ENCODE data around the gene PGS1.

Gene PGS1

DNA sequence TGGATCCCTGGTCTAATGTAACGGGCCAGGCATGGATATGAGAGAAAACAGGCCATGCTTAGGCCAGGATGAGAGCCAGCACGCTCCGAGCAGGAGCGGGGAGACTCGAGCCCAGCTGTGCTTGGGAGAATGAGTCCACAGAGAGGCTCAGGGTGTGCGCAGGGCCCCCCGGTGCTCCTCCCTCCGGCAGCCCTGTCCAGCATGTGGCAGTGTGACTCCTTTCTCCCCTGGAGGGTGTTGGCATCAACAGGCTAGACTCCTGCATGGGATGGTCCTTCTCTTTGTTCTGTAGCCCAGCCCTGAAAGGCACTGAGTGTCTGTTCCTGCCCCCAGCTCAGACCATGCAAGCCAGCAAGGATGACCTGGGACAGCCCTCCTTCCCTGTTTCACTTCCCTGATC lies 23.4 kb downstream of the PGS1 start:
- FAIRE-seq (no peak), DNase-seq (ENCODE audit: insufficient read length, low spot score) (no peak)

DNA sequence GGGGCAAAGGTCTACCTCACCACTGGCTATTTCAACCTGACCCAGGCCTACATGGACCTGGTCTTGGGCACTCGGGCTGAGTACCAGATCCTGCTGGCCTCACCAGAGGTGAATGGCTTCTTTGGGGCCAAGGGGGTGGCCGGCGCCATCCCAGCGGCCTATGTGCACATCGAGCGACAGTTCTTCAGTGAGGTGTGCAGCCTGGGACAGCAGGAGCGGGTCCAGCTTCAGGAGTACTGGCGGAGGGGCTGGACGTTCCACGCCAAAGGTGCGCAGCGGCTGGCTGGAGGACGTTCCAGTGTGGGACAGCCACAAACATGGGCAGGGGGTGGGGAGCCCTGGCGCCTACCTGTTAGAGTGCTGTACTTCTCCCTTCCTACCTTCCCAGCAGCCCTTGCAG lies 25.4 kb downstream of the PGS1 start:
- no peak for FAIRE-seq
- DNase-seq (ENCODE audit: insufficient read length, low spot score): no peak

DNA sequence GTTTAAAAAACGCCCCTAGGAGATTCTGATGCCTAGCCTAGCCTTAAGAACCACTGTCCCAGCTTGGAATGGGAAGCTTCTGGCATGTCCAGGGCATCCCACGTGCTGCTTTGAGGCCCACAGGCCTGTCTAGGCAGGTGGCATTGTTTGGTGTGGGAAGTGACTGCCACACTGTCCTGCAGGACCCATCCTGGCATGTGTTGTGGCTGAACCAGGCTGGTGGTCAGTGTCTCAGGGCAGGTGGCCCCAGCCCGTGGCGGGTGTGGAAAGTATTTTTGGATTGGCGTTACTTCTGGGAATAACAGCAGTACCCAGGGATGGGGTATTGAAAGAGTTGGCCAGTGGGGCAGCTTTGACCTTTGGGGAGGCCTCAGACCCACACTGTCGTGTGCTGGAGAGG lies 27.9 kb downstream of the PGS1 start:
- no peak for DNase-seq (ENCODE audit: insufficient read length, low spot score)
- FAIRE-seq: no peak

DNA sequence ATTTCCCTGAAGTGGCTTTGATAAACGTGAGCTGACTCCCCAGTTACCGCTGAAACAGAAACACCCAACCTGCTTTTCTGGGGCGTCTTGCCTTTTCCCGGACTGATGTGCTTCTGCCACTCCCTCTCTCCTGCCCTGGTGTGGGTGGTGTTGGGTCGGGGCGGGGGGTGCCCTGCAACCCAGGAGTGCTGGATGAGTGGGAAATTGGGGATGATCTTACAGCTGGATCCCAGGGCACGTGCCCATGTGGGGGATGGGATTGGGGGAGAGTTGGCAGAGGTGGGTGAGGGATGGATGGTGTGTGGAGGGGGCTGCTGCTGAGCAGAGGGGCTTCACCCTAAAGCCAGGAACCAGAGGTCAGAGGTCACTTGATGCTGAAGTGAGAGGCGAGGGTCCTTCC lies 28.5 kb downstream of the PGS1 start:
- FAIRE-seq: no peak
- no peak for DNase-seq (ENCODE audit: insufficient read length, low spot score)

DNA sequence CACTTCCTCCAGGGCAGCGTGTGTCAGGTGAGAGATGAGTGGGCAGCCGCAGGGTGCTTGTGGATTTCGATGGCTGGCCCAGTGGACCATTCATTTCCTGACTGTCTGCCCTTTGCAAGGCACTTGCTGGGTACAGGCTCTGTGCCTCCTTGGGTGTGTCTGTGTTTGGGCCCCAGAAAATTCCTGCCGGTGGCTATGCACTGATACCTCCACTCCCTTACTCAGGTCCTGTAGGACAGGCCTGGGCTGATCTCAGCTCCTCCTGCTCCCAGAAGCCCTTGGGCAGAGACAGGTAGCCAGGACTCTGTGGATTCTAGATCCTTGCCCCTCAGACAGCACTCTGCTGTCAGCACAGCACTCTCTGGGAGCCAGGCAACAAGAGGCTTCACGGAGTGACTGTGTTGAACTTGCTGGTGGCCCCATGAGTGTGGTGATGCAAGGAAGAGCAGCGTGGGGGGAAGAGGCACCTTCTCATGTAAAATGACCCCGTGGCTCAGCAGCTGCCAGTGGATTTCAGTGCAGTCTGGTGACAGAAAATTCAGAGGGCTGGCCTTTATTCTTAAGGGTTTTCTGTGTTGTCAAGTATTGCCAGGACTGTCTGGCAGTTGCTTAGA lies 29.0 kb downstream of the PGS1 start:
- FAIRE-seq (no peak), DNase-seq (ENCODE audit: insufficient read length, low spot score) (no peak)

DNA sequence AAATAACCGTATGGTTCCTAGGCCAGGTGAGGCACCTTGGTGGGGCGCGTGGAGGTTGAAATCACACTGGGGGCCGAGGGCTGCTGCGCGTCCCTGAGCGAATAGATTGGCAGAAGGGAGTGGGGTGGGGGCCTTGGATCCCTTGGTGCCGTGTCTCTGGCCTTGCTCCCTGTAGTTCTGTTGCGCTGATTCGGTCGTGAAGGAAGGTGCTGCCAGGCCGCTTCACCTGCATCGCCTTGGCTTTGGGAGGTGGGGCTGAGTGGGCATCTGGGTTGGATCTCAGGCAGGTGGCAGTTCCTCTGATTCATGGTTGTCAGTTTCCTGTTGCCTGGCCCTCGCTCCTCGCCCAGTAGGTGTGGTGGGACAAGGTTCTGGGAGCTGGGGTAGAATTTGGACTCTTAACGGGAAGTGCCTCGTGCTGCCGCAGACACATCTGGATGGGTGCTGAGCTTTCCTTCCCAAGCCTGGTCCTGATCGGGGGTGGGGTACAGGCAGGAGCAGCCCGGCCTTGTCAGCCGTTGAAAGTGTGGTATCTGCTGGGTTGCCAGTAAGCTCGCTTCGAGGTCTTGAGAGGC lies 30.1 kb downstream of the PGS1 start:
- no peak for DNase-seq (ENCODE audit: insufficient read length, low spot score)
- FAIRE-seq: no peak

DNA sequence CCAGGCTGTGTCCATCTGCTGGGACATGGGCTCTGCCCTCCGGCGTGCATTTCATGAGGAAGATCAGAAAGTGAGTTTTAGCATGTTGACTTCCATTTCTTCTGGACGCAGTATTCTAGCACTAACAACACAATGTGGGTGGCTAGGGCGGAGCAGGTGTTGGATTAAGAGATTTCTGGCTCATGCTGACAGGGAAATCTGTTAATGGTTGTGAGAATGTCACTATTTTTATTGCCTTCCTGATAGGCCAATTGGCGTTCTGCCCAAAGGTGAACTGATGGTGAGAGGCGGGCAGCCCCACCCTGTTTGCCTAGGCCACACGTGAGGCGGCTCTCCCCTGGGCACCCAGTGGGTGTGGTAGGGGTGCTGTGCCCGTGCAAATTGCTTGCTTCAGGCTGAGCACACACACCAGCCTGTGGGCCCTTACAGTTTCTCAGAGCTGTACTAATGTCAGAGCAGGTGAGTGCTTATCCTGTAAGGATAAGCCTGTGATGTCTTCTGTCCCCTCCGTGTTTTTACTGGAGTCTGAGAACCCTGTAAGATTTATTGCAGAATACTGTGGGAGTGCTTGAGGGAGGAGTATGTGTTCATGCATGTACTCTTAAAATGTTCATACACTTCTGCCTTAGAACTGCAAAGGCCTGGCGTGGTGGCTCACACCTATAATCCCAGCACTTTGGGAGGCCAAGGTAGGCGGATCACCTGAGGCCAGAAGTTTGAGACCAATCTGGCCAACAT lies 30.9 kb downstream of the PGS1 start:
- FAIRE-seq (no peak), DNase-seq (ENCODE audit: insufficient read length, low spot score) (no peak)

DNA sequence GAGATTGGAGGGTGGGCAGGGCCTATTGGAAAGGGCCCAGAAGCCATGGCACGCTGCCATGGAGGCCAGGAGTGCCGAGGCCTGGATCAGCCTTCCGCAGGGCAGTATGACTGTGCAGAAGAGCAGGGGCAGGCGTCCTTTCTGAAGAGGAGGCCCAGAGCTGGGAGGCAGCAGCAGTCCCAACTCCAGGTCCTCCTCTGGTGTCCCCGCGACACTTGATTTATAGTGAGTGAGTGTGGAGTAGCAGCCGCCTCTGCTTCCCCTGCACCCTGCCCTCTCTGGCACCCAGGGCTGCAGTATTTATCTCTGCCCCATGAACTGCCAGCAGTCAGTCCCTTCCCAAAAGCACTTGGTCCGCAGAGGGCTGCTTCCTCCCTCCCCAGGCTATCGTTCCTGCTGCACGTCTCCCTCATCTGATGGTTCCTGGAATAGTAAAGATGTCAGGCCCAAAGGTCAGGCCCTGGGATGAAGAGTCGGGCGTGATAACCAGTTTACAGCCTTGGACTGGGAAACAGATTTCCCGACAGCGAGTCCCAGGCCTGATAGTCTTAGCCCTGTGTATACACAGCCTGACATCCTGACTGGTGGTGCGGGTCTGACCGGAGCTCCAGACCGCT lies 32.9 kb downstream of the PGS1 start:
- no peak for FAIRE-seq
- DNase-seq (ENCODE audit: insufficient read length, low spot score): no peak

DNA sequence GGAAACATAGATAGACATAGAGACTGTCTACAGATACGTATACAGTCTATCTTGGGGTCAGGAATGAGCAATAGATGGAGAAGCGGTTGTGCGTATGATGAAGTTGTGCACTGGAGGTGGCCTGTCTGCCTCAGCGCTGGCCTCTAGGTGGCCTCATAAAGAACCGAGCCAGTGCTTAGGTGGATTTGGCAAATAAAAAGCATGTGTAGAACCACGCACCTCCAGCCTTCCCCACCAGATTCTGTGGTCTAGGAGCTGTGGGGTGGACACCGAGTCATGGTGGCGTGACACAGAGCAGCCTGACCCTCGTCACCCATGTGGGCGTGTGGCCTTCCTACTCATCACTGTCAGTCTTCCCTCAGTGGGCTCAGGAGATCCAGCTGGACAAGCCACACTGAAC lies 34.0 kb downstream of the PGS1 start:
- FAIRE-seq (no peak), DNase-seq (ENCODE audit: insufficient read length, low spot score) (no peak)

DNA sequence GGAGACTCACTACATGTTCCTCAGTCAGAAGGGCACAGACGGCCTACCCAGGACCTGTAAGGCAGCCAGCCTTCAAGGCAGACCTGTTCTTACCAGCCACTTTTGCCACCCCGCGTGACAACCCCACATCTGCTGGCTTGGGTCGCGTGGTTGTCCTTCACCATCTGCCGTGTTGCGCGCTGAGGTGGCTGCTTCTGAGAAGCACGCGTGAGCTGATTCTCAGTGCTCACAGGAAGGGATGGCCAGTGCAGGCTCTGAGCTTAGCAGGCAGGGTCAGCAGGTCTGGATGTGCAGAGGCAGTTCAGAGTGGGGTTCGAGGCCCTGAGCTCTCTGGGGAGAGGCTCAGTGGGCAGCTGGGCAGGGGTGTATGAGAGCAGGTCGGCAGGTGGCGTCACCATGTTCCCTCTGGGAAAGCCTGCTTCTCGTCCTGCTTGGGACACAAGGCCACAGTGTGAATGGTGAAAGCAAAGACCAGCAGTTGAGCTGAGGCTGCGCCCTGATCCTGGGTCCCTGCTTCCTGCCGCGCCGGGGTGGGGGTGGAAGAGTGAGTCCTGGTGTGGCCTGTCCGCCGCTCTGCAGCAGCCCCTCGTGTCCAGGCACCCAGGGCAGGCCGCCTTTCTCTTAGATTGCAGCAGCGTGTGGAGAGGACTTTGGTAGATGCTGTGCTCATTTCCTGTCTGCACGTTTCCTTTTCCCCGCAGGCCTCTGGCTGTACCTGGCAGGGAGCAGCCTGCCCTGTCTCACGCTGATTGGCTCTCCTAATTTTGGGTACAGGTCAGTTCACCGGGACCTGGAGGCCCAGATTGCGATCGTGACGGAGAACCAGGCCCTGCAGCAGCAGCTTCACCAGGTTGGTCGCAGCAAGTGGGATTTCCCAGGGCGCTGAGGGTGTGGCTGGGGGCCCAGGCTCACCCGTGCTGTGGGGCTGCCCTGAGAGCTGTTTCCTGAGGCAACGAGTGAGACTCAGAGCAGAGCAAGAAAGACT lies 36.0 kb downstream of the PGS1 start:
- no peak for FAIRE-seq
- DNase-seq (ENCODE audit: insufficient read length, low spot score): no peak

DNA sequence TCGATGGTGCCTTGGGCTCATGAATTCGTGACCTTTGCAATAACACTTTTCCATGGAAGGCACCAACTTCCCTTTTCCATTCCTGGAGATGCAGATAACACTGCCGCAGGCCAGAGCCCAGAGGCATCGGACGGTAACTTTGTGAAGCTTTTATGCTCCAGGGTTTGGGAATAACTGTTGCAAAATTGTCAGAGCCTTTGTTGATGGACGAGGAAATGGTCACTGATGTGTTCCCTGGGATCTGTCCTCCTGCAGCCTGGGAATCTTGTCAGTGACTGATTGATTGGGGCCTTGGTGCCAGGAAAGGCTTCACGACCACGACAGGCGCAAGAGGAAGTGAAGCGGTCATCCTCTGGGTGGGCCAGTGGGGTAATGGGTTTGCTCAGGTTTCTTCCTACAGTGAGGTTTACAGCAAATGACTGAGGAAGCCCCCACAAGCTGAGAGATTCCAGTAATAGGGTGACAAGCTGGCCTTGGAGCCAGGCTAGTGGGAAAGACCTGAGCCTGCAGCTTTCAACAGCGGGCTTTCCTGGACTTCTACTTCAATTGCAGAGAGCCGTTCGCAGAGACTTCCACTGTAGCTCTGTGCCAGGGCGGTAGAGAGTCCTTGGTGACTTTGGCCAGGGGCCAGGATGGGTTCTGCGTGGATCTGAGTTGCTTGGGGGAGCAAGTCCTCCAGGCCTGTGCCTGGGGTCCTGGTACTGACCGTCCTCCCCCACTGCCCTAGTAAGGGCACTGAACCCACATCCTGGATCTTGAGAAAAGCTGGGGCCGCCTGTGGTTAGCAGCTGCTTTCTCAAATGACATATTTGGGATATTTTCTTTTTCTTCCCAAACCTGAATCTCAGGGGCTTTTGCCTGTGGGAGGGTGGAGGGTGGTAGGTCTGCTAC lies 37.6 kb downstream of the PGS1 start:
- DNase-seq (ENCODE audit: insufficient read length, low spot score): no peak
- no peak for FAIRE-seq

DNA sequence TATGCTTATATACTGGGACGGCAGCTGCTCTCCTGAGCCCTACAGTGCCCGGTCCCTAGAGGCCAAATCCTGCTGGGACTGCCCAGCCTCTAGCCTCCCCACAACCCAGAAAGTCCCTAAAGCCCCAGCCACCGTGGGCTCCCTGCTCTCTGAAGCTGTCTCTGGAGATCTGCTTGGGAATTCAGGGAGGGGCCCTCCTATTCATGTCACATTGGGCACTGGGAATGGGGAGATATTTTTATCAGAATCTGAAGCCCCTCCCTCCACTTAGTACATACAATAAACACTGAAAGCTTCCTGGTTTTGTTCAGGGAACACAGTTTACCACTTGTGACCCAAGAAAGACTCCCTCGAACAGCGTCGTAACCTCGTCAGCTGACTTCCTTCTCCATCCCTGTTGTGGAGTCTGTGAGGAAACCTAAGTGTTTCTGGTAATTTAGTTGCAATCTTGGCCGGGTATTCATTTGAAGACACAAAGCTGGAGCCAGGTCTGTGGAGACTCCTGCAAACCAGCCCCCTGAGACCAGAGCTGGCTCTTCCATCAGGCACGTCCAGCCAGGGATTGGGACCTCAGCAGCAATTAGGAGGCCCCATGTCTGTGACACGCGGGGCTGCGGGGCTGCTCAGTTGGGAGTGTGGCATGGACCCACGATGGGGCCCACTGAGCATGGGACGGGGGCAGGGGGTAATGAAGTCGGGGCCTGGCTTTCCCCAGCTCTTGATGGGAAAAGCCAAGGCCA lies 38.5 kb downstream of the PGS1 start:
- DNase-seq (ENCODE audit: insufficient read length, low spot score): no peak

DNA sequence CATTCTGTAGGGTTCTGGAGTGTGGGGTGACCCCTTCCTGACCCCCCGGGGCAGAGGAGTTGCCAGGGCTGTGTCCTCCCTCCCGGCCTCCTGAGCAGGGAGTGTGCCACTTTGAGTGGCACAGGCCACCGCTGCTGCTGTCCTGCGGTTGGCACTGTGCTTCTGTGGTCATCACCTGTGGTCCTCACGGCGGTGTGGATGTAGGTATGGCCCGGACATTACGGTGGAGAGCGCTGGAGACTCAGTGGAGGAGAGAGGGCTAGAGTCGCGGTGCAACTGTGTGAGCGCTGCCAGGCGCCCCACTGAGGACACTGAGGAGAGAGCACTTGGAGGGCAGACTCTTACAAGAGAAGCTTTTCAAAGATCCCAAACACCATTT lies 39.1 kb downstream of the PGS1 start:
- DNase-seq (ENCODE audit: insufficient read length, low spot score) (no peak), FAIRE-seq (no peak)

More for the DNA sequence above, 38.5 kb downstream of the PGS1 start:
- no peak for FAIRE-seq

DNA sequence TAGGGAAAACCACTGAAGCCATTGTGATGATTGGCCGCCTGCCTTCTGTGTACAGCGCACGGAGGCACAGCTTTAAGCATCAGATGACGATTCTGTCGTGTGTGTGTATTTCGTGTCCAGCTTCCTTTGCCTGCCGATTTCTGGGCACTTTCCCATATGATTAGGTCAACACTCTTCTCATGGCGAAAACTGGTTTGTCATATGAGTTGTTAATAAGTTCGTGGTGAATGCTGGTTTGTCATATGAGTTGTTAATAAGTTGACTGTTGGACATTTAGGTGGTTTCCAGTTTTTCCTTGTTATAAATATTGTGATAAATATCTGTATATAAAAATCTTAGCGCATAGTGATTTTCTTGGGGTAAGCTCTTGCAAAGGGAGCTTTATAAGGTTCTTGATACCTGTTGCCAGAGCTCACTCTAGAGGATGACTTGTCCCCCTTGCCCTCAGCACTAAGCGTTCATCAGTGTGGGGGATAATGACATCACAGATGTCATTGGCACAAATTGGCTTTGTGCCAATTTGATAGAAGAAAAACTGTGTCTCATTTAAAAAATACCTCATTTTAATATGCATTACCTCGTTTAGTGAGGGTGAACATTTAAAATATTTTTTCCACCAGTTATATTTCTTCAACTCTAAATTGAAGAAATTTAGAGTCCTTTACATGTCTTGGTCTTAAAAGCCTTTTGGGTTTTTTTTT lies 40.0 kb downstream of the PGS1 start:
- no peak for FAIRE-seq
- no peak for DNase-seq (ENCODE audit: insufficient read length, low spot score)

DNA sequence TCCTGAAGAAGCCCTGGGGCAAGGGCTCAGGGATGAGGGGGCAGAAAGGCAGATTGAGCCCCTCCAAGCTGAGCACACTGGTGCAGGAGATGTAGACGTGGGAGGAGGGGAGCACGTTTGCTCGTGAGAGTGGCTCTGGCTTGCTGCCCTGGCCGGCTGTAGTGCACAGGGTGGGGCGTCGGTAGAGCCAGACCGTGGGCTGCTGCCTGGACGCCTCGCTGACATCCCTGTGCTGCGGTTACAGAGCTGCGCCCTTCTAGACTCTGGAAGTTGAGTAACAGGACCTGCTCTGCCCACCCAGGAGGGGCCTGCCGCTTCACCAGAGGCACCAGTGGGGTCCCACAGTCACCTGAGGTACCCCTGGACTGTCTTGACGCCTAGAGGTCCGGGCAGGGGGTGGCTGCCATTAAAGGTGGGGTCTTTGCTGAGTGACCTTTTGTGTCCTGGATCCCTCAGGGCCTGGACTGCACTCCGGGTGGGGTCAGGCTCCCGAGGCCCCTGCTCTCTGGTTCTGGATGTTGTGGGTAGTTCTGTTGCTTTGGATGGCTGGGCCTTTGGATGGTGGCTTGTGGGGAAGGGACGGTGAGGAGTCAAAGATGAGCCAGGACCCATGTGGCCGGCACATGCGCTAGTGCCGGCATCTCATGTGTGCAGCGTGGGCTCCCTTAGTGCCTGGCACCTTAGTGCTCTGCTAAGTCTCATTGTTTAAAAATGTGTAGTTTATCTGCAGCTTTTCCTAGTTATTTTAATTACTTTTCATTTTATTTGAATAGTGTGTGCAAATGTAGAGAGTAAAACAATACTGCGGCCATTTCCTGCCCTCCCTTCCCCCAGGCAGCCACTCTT lies 41.7 kb downstream of the PGS1 start:
- DNase-seq (ENCODE audit: insufficient read length, low spot score) (no peak), FAIRE-seq (no peak)

DNA sequence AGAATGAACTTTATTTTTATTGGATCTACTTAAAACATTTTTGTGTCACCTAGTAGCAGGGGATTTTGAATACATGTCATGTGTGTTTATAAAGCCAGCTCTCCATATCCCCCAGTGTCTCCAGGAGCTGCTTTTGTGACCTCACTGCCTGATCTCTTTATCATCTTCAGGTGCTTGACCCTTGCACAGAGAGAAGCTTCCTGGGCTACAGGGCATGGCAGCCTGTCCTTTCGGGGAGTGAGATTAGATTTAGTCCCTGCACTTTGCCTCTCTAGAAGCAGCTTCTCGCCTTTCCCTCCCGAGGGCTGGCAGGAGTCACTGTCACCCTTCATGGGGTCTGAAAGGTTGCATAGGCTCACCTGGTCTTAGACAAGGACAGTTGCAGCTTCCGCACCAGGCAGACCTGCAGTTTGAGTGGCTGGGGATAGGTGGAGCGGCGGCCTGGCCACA lies 42.7 kb downstream of the PGS1 start:
- no peak for DNase-seq (ENCODE audit: insufficient read length, low spot score)
- FAIRE-seq: no peak

DNA sequence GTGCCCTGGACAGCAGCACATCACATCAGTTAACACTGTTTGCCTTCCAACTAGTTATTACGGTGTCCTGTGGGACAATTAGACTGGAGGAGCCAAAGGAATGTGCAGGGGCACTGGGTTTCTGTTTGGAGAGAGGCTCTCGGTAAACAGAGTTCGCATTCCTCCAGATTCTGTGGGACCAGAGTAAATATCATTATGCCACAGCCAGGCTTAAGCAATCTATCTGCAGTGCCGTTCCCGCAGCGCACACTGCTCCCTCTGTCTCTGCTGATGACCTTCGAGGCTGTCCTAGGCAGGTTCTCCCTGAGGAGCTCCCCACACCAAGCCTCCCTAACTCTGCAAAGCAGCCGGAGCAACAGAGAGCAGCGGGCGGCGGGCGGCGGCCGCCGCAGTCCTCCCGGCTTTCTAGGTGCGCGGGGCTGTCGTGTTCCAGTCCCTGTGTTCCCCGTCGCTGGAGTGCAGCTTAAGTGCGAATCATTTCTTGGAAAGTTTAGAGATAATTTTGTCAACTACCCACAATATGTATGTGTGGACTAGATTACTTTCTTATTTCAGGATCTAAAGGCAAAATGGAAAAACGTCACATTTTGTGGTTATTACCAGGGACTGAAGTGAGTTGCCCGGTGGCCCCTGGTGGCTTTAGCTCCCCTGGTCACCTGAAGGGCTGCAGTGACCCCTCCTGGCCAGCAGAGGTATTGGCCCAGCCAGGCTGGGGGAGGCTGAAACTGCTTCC lies 43.3 kb downstream of the PGS1 start:
- DNase-seq (ENCODE audit: insufficient read length, low spot score) (peak; percentile 94), FAIRE-seq (peak; percentile 59)

Measured in GM19239 (cell line).